Measurements from ENCODE around the gene FIBCD1.

Gene FIBCD1

GRCh38 chr9:130895038-130895437, 44.0 kb downstream of the FIBCD1 start:
- DNase-seq (ENCODE audit: low read depth): no peak

GRCh38 chr9:130894546-130894945, 44.5 kb downstream of the FIBCD1 start:
- DNase-seq (ENCODE audit: low read depth): no peak

- DNase-seq (ENCODE audit: low read depth): no peak
These were observed 45.5 kb downstream of the FIBCD1 start for GRCh38 chr9:130893341-130894101.

- no peak for DNase-seq (ENCODE audit: low read depth)
These were observed 46.4 kb downstream of the FIBCD1 start for GRCh38 chr9:130892477-130893304.

- DNase-seq (ENCODE audit: low read depth): no peak
These were observed 47.2 kb downstream of the FIBCD1 start for GRCh38 chr9:130891688-130892476.

GRCh38 chr9:130890870-130891687, 48.0 kb downstream of the FIBCD1 start:
- DNase-seq (ENCODE audit: low read depth): no peak

GRCh38 chr9:130890124-130890523, 48.9 kb downstream of the FIBCD1 start:
- DNase-seq (ENCODE audit: low read depth): no peak

- no peak for DNase-seq (ENCODE audit: low read depth)
These were observed 50.7 kb downstream of the FIBCD1 start for GRCh38 chr9:130888146-130888885.

GRCh38 chr9:130887494-130888144, 51.4 kb downstream of the FIBCD1 start:
- no peak for DNase-seq (ENCODE audit: low read depth)

GRCh38 chr9:130886981-130887380, 52.1 kb downstream of the FIBCD1 start:
- no peak for DNase-seq (ENCODE audit: low read depth)

- DNase-seq (ENCODE audit: low read depth): no peak
These were observed 53.3 kb downstream of the FIBCD1 start for GRCh38 chr9:130885484-130886375.

- DNase-seq (ENCODE audit: low read depth): no peak
These were observed 54.2 kb downstream of the FIBCD1 start for GRCh38 chr9:130884542-130885483.

- no peak for DNase-seq (ENCODE audit: low read depth)
These were observed 54.9 kb downstream of the FIBCD1 start for GRCh38 chr9:130884111-130884531.

GRCh38 chr9:130883479-130883878, 55.6 kb downstream of the FIBCD1 start:
- DNase-seq (ENCODE audit: low read depth): no peak

- no peak for DNase-seq (ENCODE audit: low read depth)
These were observed 56.3 kb downstream of the FIBCD1 start for GRCh38 chr9:130882696-130883225.

GRCh38 chr9:130881516-130881915, 57.5 kb downstream of the FIBCD1 start:
- no peak for DNase-seq (ENCODE audit: low read depth)

- DNase-seq (ENCODE audit: low read depth): no peak
These were observed 58.3 kb downstream of the FIBCD1 start for GRCh38 chr9:130880599-130881220.
